ENCODE measurements around the gene BCAP29.

DNA sequence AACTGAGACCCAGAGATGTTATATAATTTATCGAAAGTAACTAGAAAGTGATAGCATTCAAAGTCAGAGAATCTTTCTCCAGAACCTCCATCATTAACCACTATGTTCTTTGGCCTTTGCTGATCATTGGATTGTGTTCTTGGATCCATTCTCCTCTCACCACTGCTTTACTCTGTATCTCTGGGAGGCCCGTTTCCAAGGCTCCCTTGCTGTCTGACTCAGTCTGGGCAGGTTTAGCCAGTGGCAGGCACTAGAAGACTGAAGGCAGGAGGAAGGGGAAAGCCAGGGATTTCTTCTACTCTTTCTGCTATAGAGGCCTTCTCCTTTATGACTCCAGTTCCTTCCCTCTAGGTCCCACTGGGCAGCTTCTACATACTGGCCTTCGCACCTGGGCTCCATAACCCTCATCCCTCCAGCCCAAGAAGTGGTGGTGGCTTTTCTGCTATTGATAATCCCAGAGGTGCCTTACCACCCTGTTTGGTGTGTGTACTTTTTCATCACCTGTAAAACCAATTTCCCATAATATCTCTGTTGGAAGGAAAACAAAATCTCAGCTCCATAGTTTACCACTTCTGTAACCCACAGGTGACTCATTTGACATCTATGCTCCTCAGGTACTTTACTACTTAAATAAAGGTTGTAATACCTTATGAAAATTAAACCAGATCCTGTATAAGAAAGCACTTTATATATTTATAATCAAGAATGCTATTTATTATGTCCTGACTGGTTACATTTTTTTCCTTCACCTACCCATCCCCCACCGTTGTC is 36.0 kb downstream of the BCAP29 start:
- TF ChIP-seq, protein P1, sequence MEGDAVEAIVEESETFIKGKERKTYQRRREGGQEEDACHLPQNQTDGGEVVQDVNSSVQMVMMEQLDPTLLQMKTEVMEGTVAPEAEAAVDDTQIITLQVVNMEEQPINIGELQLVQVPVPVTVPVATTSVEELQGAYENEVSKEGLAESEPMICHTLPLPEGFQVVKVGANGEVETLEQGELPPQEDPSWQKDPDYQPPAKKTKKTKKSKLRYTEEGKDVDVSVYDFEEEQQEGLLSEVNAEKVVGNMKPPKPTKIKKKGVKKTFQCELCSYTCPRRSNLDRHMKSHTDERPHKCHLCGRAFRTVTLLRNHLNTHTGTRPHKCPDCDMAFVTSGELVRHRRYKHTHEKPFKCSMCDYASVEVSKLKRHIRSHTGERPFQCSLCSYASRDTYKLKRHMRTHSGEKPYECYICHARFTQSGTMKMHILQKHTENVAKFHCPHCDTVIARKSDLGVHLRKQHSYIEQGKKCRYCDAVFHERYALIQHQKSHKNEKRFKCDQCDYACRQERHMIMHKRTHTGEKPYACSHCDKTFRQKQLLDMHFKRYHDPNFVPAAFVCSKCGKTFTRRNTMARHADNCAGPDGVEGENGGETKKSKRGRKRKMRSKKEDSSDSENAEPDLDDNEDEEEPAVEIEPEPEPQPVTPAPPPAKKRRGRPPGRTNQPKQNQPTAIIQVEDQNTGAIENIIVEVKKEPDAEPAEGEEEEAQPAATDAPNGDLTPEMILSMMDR (IDR thresholded peaks at IDR 0.05), result no peak
- no peak for TF ChIP-seq POLR2A (IDR thresholded peaks at IDR 0.05)
